Measurements from ENCODE around the gene AKAP4. TPM values are rescaled to one million over a fixed set of nuclear protein-coding genes. Genes with fewer than 3 reads are reported as not detected.

AKAP4 gene
- total RNA-seq, 4 donors from 2014 or later: not detected

DNA sequence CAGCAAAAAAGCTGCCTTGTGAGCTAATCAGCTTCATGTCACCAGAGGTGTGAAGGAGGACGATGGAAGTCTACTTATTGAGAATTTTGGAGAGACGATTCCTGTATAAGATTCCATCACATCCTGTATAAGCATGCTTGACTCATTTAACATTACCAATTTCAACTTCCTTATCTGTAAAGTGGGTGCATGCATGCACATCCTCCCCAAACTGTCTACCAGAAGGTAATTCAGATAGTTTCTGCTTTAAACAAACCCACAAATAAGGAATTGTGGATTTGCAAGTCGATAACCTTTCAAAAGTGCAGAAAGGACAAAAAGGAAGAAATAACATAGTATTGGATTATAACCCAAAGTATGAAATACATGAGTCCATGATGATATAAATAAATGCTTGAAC lies 31.1 kb downstream of the AKAP4 start:
- Histone ChIP-seq H3K4me3 (no peak overlapping the region), H3K4me1 (no peaks in the 10 kb centered on the region), H3K9me3 (no peaks in the 10 kb centered on the region), H3K27me3 (no peaks in the 10 kb centered on the region), H3K36me3 (no peaks in the 10 kb centered on the region), H3K27ac (no peak overlapping the region)
- no peak for TF ChIP-seq POLR2A (IDR thresholded peaks at IDR 0.05)
- TF ChIP-seq EP300 (IDR thresholded peaks at IDR 0.05): no peak
- TF ChIP-seq, protein P1, sequence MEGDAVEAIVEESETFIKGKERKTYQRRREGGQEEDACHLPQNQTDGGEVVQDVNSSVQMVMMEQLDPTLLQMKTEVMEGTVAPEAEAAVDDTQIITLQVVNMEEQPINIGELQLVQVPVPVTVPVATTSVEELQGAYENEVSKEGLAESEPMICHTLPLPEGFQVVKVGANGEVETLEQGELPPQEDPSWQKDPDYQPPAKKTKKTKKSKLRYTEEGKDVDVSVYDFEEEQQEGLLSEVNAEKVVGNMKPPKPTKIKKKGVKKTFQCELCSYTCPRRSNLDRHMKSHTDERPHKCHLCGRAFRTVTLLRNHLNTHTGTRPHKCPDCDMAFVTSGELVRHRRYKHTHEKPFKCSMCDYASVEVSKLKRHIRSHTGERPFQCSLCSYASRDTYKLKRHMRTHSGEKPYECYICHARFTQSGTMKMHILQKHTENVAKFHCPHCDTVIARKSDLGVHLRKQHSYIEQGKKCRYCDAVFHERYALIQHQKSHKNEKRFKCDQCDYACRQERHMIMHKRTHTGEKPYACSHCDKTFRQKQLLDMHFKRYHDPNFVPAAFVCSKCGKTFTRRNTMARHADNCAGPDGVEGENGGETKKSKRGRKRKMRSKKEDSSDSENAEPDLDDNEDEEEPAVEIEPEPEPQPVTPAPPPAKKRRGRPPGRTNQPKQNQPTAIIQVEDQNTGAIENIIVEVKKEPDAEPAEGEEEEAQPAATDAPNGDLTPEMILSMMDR (IDR thresholded peaks at IDR 0.05): no peak
- 78 to 92% methylated on average over 3 of the region's 3 CpGs for WGBS, 2 donors
- no peak for DNase-seq (ENCODE audit: low spot score in 2 of 2)

- Histone ChIP-seq H3K36me3 (no peaks in the 10 kb centered on the region), H3K4me1 (no peaks in the 10 kb centered on the region), H3K4me3 (no peak overlapping the region), H3K27me3 (no peaks in the 10 kb centered on the region), H3K27ac (no peak overlapping the region), H3K9me3 (no peaks in the 10 kb centered on the region)
- 68 to 73% methylated on average over 5 of the region's 5 CpGs for WGBS, 2 donors
- DNase-seq (ENCODE audit: low spot score in 2 of 2): no peak
- TF ChIP-seq EP300 (IDR thresholded peaks at IDR 0.05) (no peak), POLR2A (IDR thresholded peaks at IDR 0.05) (no peak)
- TF ChIP-seq, protein P1 (IDR thresholded peaks at IDR 0.05): no peak
These were observed 32.5 kb downstream of the AKAP4 start for GRCh38 chrX:50168241-50168687.

DNA sequence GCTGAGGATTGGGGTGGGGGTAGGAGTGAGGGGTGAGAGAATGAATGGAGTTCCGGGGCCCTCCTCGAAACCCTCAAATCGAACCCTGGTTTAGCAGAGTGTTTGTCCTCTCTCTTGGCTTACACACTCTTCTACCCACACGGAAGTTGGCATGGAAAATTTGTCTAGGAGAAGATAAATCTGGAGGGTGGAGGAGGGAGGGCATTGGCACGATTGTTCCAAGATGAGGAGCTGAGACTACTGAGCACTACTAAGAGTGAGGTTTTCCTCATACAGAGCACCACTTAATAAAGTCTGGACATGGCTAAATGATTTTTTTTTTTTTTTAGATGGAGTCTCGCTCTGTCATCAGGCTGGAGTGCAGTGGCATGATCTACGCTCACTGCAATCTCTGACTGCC lies 33.4 kb downstream of the AKAP4 start:
- DNase-seq (ENCODE audit: low spot score in 2 of 2): no peak
- Histone ChIP-seq H3K27ac (no peak overlapping the region), H3K4me3 (no peak overlapping the region), H3K9me3 (no peaks in the 10 kb centered on the region), H3K36me3 (no peaks in the 10 kb centered on the region), H3K27me3 (no peaks in the 10 kb centered on the region), H3K4me1 (no peaks in the 10 kb centered on the region)
- WGBS, 2 donors: 81 to 82% methylated on average over 5 to 7 of the region's 7 CpGs
- TF ChIP-seq, protein P1 (IDR thresholded peaks at IDR 0.05): no peak
- no peak for TF ChIP-seq EP300 (IDR thresholded peaks at IDR 0.05)
- TF ChIP-seq POLR2A (IDR thresholded peaks at IDR 0.05): no peak

DNA sequence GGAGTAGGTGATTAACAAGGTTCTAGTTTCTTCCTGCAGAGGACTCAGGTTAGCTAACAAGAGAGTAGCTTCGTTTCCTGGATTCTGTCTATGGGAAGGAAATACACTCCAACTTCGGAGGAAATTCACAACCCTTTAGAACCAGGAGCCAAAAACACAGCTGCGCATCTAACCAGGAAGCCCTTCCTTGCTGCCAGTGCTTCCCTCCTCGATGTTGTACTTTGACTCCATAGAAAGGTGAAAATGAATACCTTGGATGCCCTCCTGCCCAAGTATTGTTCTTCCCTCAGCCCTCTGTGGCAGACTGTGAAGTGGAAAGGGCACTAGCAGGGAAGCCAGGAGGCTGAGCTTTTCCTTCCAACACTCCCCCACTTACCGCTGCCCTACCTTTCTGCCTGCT lies 35.1 kb downstream of the AKAP4 start:
- Histone ChIP-seq H3K27me3 (no peaks in the 10 kb centered on the region), H3K9me3 (no peaks in the 10 kb centered on the region), H3K4me3 (no peak overlapping the region), H3K4me1 (no peaks in the 10 kb centered on the region), H3K27ac (no peak overlapping the region), H3K36me3 (no peaks in the 10 kb centered on the region)
- no peak for DNase-seq (ENCODE audit: low spot score in 2 of 2)
- 70 to 85% methylated on average over 4 to 5 of the region's 5 CpGs for WGBS, 2 donors
- no peak for TF ChIP-seq POLR2A (IDR thresholded peaks at IDR 0.05)
- TF ChIP-seq, protein P1 (IDR thresholded peaks at IDR 0.05): no peak
- TF ChIP-seq EP300 (IDR thresholded peaks at IDR 0.05): no peak

GRCh38 chrX:50161127-50161526 lies 39.7 kb downstream of the AKAP4 start:
- H3K36me3 ChIP-seq: no peaks in the 10 kb centered on the region
- H3K27me3 ChIP-seq: no peaks in the 10 kb centered on the region
- no peak for DNase-seq (ENCODE audit: low spot score in 2 of 2)
- TF ChIP-seq EP300 (IDR thresholded peaks at IDR 0.05) (no peak), POLR2A (IDR thresholded peaks at IDR 0.05) (no peak)
- TF ChIP-seq, protein P1 (IDR thresholded peaks at IDR 0.05): no peak
- H3K9me3 ChIP-seq: no peaks in the 10 kb centered on the region
- no peak overlapping the region for H3K4me3 ChIP-seq
- no peak overlapping the region for H3K27ac ChIP-seq
- H3K4me1 ChIP-seq: no peaks in the 10 kb centered on the region
- 31 to 60% methylated on average over 3 of the region's 3 CpGs for WGBS, 2 donors
